OCI-LY3 (cell line): ENCODE results near the gene EXOC4.

Experiments used
- H2AFZ ChIP-seq: fragments of 200-600, 300-600 bp; shearing (Covaris generic); 2 replicates; pipeline ENCODE4 v1.6.0; 2014; ENCODE audit warnings: antibody characterized with exemption, low read depth, low read length
- H3K27ac ChIP-seq: fragments of 200-600, 300-600 bp; sonication (generic); 2 replicates; pipeline ENCODE4 v1.5.1; 2014; ENCODE audit warnings: mild to moderate bottlenecking, low read length, moderate library complexity, mixed read lengths
- H3K27me3 ChIP-seq: fragments of 200-600, 300-600 bp; sonication (generic); 2 replicates; pipeline ENCODE4 v1.6.1; 2014; ENCODE audit warnings: low read depth, low read length, mixed read lengths
- H3K36me3 ChIP-seq: fragments of 200-600, 300-600 bp; sonication (generic); replicated peaks from 2 replicates; pipeline ENCODE3; 2014; ENCODE audit warnings: low read depth, low read length, mixed read lengths
- H3K4me1 ChIP-seq: fragments of 300-600, 200-600 bp; sonication (generic); 2 replicates; pipeline ENCODE4 v1.6.1; 2014; ENCODE audit warnings: low read length, mixed read lengths
- H3K4me2 ChIP-seq: fragments of 200-600, 300-600 bp; sonication (generic); 2 replicates; pipeline ENCODE4 v1.6.1; 2014; ENCODE audit warnings: low read length, mixed read lengths
- H3K4me3 ChIP-seq: fragments of 300-600, 200-600 bp; sonication (generic); 2 replicates; pipeline ENCODE4 v1.5.1; 2014; ENCODE audit warnings: antibody characterized with exemption, mild to moderate bottlenecking, low read length, moderate library complexity
- H3K79me2 ChIP-seq: fragments of 300-600, 200-600 bp; shearing (Covaris generic); 2 replicates; pipeline ENCODE4 v1.6.1; 2014; ENCODE audit warnings: mild to moderate bottlenecking, low read length, mixed read lengths
- H3K9ac ChIP-seq: fragments of 300-600, 200-600 bp; shearing (Covaris generic); 2 replicates; pipeline ENCODE4 v1.6.0; 2014; ENCODE audit warnings: mild to moderate bottlenecking, low read length, moderate library complexity
- H3K9me3 ChIP-seq: fragments of 200-600, 300-600 bp; shearing (Covaris generic); 2 replicates; pipeline ENCODE4 v1.6.1; 2014; ENCODE audit warnings: low read length, mixed read lengths; ENCODE audit not compliant: insufficient read depth
- H4K20me1 ChIP-seq: fragments of 200-600, 300-600 bp; sonication (generic); 2 replicates; pipeline ENCODE4 v1.6.1; 2016; ENCODE audit warnings: low read length, mixed read lengths; ENCODE audit not compliant: insufficient read depth
- EZH2phosphoT487 ChIP-seq: fragments of 200-600 bp; shearing (Covaris generic); IDR thresholded peaks from 2 replicates; pipeline ENCODE4 v1.6.1; 2018; ENCODE audit warnings: antibody characterized with exemption, mixed run types, low read depth
- TF ChIP-seq, protein P1 (sequence below): fragments of 200-600, 300-600 bp; sonication (generic); IDR thresholded peaks from 2 replicates; pipeline ENCODE4 v1.5.1; 2014; ENCODE audit warnings: antibody characterized with exemption, low read length, low read depth

The EXOC4 gene

DNA sequence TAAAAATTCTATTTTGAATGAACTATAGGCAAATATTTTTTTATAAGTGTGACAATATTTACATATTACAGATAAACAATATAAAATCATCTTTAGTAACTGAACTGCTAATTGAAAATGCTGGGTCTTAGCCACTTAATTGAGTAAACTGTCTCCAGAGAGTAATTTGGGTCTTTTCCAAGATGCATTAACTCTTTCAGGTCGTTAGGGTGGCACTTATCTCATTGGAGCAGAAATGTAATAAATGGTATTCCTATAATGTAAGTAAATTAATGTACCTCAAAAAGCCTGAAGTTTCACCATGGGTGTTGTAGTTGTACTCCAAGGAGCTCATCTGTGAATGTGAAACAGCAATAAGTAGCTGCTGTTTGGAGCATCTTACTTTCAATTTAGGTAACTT is 208.5 kb downstream of the EXOC4 start:
- Histone ChIP-seq H3K27me3 (no peaks in the 10 kb centered on the region), H3K36me3 (no peaks in the 10 kb centered on the region), H3K4me1 (0 out of 2 replicates have a peak, but pooled peaks cover 4% of the 10 kb centered on the region), H3K4me2 (no peak overlapping the region), H3K4me3 (no peak overlapping the region), H4K20me1 (no peaks in the 10 kb centered on the region), H3K79me2 (no peaks in the 10 kb centered on the region), H3K9ac (no peak overlapping the region), H2AFZ (no peak overlapping the region), H3K27ac (no peak overlapping the region), H3K9me3 (no peaks in the 10 kb centered on the region)
- TF ChIP-seq, protein P1, sequence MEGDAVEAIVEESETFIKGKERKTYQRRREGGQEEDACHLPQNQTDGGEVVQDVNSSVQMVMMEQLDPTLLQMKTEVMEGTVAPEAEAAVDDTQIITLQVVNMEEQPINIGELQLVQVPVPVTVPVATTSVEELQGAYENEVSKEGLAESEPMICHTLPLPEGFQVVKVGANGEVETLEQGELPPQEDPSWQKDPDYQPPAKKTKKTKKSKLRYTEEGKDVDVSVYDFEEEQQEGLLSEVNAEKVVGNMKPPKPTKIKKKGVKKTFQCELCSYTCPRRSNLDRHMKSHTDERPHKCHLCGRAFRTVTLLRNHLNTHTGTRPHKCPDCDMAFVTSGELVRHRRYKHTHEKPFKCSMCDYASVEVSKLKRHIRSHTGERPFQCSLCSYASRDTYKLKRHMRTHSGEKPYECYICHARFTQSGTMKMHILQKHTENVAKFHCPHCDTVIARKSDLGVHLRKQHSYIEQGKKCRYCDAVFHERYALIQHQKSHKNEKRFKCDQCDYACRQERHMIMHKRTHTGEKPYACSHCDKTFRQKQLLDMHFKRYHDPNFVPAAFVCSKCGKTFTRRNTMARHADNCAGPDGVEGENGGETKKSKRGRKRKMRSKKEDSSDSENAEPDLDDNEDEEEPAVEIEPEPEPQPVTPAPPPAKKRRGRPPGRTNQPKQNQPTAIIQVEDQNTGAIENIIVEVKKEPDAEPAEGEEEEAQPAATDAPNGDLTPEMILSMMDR = no peak
- TF ChIP-seq EZH2phosphoT487 = no peak

DNA sequence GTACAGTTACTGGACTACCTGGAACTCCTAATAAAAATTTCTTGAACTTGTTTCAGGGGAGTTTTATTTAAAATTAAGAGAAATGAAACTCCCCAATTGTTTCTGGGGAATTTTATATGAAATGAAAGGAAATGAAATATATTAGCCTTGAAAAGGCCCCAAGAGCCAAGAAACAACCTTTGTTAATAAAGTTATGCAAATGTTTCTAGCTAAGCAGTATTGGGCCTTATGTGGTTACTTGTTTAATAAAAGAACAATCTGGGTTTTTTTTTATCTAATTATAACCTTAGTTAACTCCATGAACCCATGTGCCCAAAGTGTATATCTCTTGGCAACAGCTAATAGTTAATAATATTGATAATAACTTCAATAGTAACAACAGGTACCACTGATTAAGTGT is 222.8 kb downstream of the EXOC4 start:
- H3K4me1 ChIP-seq = no peaks in the 10 kb centered on the region
- H3K27me3 ChIP-seq = no peaks in the 10 kb centered on the region
- H4K20me1 ChIP-seq = no peaks in the 10 kb centered on the region
- H3K9ac ChIP-seq = no peak overlapping the region
- no peaks in the 10 kb centered on the region for H3K79me2 ChIP-seq
- no peak overlapping the region for H3K4me2 ChIP-seq
- no peak overlapping the region for H3K4me3 ChIP-seq
- TF ChIP-seq EZH2phosphoT487 = no peak
- no peak overlapping the region for H3K27ac ChIP-seq
- H3K9me3 ChIP-seq = no peaks in the 10 kb centered on the region
- no peak overlapping the region for H2AFZ ChIP-seq
- H3K36me3 ChIP-seq = no peaks in the 10 kb centered on the region

DNA sequence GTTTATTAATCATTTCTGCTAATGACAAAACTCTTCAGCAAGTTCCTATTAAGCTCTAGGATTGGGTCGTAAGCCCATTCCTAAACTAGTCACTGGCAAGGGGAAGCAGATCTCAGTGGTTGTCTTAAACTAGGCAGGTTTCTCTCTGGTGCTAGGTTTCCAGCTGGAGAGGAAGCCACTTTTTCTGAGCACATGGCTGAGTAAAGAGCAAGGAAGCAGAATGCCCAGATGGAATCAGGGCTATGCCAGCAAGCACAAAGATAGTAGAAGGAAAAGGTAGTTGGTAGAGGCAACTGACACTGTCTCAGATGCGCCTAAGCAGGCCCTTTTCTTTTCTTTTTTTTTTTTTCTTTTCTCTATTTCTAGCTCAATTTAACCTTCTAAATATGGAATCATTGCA is 224.9 kb downstream of the EXOC4 start:
- Histone ChIP-seq H4K20me1 (no peaks in the 10 kb centered on the region), H3K4me2 (no peak overlapping the region), H3K79me2 (no peaks in the 10 kb centered on the region), H3K27ac (no peak overlapping the region), H2AFZ (no peak overlapping the region), H3K9me3 (no peaks in the 10 kb centered on the region), H3K27me3 (no peaks in the 10 kb centered on the region), H3K4me1 (no peaks in the 10 kb centered on the region), H3K9ac (no peak overlapping the region), H3K36me3 (no peaks in the 10 kb centered on the region), H3K4me3 (no peak overlapping the region)
- TF ChIP-seq, protein P1 = no peak
- no peak for TF ChIP-seq EZH2phosphoT487

DNA sequence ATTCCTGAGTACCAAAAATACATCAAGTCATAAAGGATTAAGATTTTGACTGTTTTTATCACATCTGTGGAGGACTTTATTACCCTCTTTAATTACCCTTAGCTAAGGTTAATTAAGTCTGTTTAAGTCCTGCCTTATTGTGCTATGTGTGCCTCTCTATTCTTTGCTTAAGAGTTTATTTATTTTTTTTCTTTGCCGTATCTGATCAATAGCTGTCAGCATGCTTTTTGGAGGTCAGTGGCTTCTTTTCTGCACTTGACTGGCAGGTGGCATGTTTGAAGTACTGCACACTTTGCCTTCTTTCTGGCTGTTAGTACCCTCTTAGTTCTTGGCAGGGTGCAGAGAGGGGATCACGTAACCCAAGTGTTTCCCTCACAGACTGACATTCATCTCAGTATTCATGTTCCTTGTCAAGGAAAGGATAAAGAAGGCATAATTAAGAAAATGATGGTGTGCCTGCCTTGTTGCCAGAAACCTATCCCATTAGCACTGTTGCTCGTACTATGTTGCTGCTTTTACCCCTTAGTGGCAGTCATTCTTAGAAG is 225.8 kb downstream of the EXOC4 start:
- Histone ChIP-seq H3K9ac (no peak overlapping the region), H4K20me1 (no peaks in the 10 kb centered on the region), H2AFZ (no peak overlapping the region), H3K4me1 (no peaks in the 10 kb centered on the region), H3K79me2 (no peaks in the 10 kb centered on the region), H3K9me3 (no peaks in the 10 kb centered on the region), H3K4me3 (no peak overlapping the region), H3K27ac (no peak overlapping the region), H3K4me2 (no peak overlapping the region), H3K27me3 (no peaks in the 10 kb centered on the region), H3K36me3 (no peaks in the 10 kb centered on the region)
- TF ChIP-seq, protein P1 = no peak
- TF ChIP-seq EZH2phosphoT487 = no peak
